ENCODE results near the gene KRTCAP2.
"Not testable (repeated sequence)": the region's sequence is repeated elsewhere in the genome, so short reads cannot be mapped to it uniquely, and the experiment has no call there.

Gene KRTCAP2

DNA sequence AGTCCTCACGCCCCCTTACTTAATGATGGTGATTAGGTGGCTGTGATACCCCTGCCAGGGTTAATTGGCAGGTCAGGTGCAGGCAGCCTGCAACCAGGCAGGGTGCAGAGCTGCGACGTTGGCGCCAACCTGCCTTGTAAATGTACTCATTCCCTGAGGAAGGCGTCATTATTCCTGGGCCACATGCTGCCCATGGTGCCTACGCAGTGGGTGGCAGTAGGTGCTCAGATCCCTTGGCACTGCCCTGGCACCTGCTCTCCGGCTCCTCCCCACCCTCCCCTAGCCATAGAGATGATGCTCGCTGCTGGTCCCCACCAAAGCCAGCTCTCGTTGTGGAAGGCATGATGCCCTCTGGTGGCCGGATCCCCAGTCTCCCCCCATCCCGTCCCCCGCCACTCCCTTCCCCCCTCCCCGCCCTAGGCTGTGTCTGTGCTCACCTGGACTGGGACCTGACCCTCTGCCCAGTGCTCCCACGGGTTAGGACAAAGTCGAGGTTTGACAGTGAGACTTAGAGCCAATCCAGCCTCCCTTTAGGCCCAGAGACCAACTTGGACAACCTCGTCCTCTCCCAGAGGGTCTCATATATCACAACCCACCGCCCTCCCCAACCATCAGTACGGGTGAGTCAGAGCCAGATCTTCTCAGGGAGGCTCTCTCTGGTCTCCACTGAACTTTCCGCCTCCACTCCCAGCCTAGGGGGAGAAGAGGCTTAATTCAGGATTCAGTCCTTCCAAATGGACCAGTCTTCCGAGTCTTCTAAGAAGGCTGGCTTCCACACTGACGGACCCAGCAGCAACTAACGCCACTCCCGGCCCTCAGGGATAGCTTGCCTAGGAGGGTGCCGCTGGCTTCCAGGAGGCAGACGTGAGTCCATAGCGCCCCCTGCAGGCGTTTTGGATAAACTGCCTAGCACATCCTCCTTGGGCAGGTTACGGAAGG, 5.7 kb downstream of the KRTCAP2 start:
- no peak for FAIRE-seq

DNA sequence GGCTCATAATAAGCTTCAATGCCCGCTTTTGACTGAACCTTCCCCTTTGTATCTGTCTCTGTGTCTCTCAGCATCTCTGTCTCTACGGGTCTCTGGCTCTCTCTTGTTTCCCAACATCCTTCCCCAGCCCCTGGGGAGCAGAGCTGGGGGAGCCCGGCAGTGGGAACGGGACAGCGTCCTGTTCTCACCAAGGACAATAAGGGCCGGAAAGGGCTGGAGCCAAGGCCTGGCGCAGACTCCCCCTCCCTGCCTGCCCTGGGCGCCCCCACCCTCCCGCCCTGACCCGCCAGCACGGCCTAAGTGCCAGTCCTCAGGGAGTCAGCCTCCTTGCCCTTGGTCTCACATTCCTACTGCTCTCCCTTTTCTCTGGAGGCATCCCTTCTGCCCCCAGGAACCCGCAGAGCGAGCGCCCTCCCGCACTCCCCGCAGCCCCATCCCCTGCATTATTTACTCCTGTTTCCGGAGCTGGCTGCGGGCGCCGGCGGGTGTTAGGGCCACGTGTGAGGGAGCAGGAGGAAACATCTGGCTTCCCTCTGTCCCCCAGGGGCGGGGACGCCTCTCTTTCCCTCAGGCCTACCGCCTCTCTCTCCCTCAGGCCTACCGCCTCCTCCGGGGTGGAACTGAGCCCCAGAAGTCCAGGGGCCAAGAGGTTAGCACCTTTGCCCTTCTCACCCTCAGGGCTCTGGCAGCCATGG, 6.5 kb downstream of the KRTCAP2 start:
- no peak for FAIRE-seq

DNA sequence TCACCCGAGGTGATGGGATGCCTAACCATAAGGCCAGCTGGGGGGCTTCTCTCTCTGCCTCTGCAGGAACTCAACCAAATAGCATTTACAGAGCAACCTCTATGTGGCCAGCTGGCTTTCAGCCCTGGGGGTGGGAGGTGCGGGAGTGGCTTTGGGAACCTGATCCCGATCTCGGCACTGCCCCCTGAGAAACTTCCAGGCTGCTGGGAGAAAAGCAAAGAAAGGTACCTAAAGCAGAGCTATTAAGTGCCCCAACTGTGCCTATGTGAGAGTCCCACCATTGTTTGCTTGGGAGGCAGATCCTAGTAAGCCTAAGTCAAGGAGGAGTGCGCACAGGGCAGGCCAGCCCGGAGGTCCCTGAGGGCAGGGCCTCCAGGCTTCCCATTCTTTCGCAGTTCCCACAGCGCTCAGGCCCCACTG, 7.0 kb downstream of the KRTCAP2 start:
- FAIRE-seq = no peak

DNA sequence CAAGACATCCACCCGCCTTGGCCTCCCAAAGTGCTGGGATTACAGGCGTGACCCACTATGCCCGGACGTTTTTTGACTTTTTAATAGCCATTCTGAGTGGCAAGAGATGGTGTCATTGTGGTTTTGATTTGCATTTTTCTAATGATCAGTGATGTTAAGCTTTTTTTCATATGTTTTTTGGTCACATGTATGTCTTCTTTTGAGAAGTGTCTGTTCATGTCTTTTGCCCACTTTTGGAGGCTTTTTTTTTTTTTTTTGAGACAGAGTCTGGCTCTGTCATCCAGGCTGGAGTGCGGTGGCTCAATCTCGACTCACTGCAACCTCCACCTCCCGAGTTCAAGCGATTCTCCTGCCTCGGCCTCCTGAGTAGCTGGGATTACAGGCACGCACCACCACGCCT, 8.5 kb downstream of the KRTCAP2 start:
- FAIRE-seq = not testable (repeated sequence)

DNA sequence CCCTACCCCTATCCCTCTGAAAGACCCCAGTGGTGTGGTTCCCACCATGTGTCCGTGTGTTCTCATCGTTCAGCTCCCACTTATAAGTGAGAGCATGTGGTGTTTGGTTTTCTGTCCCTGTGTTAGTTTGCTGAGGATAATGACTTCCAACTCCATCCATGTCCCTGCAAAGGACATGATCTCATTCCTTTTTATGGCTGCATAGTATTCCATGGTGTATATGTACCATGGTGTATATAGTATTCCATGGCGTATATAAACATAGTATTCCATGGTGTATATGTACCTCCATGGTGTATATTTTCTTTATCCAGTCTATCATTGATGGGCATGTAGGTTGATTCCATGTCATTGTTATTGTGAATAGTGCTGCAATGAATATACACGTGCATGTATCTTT, 9.3 kb downstream of the KRTCAP2 start:
- not testable (repeated sequence) for FAIRE-seq

DNA sequence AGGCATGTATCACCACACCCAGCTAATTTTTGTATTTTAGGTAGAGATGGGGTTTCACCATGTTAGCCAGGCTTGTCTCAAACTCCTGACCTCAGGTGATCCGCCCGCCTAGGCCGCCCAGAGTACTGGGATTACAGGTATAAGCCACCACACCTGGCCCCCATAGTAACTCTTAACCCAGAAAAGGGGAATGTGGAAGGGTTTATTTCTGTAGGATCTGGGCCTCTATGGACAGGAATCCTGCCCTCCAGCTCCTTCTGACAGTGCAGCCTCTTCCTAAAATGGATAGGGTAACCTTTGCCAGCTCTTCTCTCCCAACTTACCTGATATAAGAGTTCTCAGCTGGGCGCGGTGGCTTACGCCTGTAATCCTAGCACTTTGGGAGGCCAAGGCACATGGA, 10.5 kb downstream of the KRTCAP2 start:
- not testable (repeated sequence) for FAIRE-seq

DNA sequence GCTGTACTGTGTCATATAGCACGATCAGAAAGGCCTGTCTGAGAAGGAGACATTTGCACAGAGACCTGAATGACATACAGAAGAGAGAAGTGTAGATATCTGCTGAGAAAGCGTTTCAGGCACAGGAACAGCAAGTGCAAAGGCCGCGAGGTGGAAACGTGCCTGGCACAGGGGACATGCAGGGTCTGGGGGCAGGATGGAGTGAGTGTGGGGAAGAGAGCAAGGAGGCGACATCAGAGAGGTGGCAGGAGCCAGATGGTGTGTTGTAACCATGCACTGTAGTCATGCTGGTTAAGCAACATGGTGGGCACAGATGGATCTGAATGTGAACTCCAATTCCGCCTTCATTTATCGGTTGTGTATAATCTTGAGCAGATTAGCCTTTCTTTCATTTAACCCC, 13.0 kb downstream of the KRTCAP2 start:
- no peak for FAIRE-seq

DNA sequence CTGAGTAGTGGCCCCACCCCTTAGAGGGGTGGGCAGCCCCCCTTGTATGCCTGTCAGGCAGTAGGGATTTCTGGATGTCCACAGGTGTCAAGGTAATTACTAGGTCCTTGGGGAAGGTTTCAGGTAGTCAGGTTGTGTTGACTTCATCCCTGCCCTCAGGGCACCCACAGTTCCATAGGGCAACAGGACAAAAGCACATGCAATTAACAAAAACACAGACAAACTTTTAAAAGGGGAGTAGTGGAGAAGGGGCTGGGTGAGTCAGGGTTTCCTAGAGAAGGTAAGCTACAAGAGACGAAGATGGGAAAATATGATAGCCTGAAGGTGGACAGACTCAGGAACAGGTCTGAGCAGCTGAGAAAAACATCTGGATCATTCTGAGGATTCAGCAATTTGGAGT, 14.1 kb downstream of the KRTCAP2 start:
- FAIRE-seq = no peak

DNA sequence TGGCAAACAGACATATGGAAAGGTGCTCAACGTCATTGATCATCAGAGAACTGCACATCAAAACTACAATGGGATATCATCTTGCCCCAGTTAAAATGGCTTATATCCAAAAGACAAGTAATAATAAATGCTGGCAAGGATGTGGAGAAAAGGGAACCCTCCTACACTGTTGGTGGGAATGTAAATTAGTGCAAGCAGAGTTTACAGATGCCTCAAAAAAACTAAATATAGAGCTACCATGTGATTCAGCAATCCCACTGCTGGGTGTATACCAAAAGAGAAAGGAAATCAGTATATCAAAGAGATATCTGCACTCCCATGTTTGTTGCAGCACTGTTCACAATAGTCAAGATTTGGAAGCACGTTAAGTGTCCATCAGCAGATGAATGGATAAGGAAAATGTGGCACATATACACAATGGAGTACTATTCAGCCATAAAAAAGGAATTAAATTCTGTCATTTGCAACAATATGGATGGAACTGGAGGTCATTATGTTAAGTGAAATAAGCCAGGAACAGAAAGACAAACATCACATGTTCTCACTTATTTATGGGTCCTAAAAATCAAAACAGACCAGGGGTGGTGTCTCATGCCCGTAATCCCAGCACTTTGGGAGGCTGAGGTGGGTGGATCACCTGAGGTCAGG, 17.0 kb downstream of the KRTCAP2 start:
- FAIRE-seq = not testable (repeated sequence)

DNA sequence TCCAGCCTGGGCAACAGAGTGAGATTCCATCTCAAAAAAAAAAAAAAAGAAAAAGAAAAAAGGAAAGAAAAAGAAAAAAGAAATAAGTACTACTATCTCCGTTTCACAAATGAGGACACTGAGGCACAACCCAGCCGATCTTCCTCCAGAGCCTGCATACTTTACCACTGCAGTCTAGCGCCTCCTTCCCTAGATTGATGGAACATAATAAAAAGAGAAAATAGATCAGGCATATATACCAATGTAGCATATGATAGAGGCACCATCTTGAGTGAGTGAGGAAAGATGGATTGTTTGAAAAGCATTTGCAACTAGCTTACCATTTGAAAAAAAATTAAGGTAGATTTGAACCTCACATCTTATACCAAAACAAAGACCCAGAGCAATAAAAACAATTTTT, 27.6 kb downstream of the KRTCAP2 start:
- no peak for FAIRE-seq

DNA sequence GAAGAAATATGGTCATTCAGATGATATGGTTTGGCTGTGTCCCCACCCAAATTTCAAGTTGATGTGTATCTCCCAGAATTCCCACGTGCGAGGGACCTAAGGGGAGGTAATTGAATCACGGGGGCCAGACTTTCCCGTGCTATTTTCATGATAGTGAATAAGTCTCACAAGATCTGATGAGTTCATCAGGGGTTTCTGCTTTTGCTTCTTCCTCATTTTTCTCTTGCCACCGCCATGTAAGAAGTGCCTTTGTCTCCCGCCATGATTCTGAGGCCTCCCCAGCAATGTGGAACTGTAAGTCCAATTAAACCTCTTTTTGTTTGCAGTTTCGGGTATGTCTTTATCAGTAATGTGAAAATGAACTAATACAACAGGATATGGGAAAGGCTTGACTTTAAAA, 31.4 kb downstream of the KRTCAP2 start:
- FAIRE-seq = no peak

DNA sequence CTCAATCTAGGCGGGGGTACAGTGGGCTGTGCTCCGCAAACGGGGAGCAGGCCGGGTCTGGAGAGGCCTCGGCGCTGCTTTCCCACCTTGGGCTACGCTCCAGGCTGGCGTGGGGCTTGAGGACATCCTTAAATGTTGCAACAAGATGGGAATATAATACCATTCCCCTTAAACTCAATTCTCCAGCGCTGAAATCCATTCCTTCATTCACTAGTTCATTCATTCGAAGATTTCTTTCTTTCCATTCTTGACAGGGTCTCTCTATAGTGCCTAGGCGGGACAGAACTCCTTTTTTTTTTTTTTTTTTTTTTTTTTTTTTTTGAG, 32.5 kb downstream of the KRTCAP2 start:
- no peak for FAIRE-seq

DNA sequence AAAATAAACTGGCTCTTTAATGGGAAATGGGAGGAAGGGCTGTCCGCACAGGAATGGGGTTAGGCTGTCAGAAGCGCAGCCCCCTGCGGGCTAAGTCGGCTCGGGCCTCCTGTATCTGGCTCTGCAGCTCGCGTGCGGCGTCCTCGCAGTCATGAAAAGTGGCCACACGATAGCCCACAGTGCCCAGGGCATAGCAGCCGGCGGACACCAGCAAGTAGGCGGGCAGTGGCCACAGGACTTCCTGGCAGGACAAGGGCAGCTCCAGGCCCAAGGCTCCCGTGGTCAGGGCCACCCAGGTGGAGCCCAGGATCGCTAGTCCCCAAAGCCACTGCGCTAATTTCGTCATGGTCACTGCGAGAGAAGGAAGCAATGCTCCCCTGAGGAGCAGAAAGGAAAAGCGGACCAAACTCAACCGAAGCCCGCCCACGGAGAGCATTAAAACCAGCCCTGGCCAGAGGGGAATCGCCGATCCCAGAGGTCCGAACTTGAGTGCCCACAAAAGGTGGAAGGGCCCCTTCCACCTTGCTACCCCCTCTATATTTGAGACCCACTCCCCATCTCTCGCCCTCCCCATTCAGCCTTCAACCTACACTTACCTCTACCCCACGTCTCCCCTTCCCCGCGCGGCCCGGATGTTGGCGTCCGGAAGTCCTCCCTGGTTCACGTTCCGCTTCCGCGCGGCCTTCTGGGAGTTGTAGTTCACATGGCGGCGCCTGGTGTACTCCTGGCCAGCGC, 33.0 kb downstream of the KRTCAP2 start, which contains the start of gene DPM3:
Gene DPM3, minus strand, starts transcription at position 637 of the 735 bp plus-strand sequence. Its CDS starts 291 bp downstream, at position 346.
- no peak for FAIRE-seq

DNA sequence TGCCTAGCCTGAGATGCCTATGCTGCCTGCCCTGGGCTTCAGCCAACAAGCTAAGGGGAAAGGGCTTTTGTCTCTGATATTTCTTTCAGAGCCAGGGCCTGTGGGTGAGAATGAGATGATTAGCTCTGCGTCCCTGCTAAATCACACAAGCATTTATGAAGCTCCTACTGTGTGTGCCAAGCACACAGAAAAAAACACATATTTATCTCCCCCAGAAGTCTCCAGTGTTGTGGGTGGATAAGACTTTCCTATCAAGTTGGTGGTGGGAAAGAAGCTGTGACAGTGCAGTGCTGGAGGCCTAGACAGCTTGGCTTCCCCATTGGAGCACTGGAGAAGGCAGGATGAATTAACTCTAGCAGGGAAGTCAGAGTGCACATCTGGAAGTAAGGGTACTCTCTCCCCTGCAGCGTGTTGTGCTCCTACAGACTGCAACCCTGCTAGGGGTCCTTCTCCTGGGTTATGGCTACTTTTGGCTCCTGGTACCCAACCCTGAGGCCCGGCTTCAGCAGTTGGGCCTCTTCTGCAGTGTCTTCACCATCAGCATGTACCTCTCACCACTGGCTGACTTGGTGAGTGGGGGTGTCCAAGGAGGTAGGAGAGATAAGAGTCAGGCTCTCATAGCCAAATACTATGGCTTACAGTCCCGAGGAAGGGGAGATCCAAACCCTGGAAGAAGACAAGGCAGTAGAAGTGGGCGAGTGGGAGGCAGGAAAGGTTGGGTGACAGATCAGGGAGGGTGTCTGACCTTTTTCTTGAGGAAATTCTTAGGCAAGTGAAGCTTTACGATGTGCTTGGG, 35.8 kb downstream of the KRTCAP2 start:
- FAIRE-seq = no peak

DNA sequence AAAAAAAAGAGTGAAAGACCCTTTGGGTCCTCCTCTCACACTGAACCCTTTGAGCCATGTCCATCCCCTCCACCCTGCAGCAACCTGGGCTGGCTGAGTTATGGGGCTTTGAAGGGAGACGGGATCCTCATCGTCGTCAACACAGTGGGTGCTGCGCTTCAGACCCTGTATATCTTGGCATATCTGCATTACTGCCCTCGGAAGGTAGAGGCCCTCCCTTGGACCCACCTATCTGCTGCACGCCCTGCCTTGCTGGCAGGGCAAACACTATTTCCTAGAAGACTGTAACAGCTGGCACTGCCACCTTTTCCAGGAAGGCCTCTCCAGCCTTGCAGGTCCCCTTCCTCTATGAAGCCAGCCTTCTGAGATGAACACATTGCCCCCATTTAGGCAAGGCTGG, 36.4 kb downstream of the KRTCAP2 start:
- FAIRE-seq = no peak

DNA sequence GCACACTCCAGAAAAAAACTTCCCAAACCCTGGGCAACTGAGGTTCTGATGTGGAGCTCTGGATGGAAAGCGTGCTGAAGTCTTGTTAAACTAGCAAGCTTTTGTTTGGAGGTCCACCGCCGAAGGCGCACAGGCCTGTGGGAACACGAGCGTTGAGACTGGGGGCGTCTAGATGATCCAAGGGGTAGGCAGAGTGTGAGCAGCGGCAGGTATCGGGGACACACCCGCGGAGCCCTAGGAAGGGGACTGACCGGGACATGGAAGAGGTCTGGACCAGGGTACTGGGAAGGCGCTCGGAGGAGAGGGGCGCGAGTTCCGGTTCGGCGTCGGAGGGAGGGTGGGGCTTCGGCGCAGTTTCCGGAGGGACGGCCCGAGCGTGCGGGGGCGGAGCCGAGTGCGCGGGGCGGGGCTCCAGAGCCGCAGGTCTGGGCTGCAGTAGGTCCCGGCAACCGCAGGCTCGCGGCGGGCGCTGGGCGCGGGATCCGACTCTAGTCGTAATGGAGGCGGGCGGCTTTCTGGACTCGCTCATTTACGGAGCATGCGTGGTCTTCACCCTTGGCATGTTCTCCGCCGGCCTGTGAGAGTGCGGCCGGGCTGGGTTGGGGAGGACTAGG, 37.6 kb downstream of the KRTCAP2 start, which contains the start of gene SLC50A1:
Gene SLC50A1, plus strand, starts transcription at position 438 of the 614 bp plus-strand sequence. Its CDS starts 60 bp downstream, at position 498.
- FAIRE-seq = no peak

DNA sequence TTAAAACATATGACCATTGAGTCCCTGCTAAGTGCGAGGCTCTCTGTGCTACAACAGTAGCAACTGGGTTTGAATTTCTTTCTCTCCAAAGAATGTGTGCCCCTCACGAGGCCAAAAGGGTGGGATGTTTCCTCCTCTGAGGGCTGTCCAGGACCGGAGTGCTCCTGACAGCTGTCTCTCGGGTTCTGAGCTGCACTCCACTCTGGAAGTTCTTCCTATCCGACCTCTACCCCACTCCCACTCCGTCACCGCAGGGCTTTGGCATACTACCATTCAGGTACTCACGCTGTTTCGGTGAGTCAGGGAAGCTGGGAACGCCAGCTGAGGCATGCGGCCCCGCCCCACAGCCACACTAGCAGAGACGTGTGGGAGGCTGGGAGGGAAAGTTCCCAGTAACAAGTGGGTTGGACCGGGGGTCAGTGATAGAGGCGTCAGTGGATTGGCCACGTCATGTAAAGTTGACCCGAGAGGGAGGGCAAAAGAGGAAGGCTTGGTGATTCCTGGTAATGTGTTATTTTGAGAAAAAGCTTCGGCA, 38.2 kb downstream of the KRTCAP2 start:
- FAIRE-seq = no peak

DNA sequence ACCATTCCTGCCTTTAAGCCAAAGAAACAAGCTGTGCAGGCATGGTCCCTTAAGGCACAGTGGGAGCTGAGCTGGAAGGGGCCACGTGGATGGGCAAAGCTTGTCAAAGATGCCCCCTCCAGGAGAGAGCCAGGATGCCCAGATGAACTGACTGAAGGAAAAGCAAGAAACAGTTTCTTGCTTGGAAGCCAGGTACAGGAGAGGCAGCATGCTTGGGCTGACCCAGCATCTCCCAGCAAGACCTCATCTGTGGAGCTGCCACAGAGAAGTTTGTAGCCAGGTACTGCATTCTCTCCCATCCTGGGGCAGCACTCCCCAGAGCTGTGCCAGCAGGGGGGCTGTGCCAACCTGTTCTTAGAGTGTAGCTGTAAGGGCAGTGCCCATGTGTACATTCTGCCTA, 38.8 kb downstream of the KRTCAP2 start:
- FAIRE-seq = no peak

DNA sequence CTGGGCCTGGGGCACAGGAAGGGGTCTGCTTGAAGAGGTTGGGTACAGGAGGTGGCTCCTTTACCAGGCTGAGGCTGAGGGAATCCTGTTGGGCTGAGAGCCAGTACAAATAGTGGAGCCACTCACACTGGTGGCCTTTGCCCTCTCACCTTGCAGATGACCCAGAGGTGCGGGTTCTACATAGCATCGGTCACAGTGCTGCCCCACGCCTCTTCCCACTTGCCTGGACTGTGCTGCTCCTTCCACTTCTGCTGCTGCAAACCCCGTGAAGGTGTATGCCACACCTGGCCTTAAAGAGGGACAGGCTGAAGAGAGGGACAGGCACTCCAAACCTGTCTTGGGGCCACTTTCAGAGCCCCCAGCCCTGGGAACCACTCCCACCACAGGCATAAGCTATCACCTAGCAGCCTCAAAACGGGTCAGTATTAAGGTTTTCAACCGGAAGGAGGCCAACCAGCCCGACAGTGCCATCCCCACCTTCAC, 39.3 kb downstream of the KRTCAP2 start:
- no peak for FAIRE-seq

DNA sequence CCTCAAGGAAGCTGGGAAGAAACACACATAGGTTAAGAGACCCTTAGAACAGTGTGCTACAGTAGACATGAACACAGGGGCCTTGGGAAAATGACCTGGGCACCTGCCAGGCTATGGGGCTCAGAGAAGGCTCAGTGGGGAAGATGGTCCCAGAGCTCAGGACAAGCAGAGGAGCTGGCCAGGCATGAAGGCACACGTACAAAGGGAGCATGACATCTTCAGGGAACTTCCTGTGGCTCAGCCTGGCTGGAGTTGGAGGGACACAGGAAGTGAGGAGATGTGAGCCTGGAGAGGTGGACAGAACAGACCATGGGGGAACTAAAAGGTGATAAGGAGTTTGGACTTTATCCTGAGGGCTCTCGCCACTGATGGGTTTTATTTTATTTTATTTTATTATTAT, 41.2 kb downstream of the KRTCAP2 start:
- FAIRE-seq = no peak

DNA sequence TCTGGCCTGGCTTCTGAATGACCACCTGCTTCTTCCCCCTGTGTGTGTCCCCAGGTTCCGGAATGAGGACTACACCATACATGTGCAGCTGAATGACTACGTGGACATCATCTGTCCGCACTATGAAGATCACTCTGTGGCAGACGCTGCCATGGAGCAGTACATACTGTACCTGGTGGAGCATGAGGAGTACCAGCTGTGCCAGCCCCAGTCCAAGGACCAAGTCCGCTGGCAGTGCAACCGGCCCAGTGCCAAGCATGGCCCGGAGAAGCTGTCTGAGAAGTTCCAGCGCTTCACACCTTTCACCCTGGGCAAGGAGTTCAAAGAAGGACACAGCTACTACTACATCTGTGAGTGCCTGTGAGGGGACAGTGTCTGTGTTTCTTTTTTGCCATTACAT, 41.8 kb downstream of the KRTCAP2 start:
- no peak for FAIRE-seq
